GM12864 (cell line): ENCODE measurements around the gene RASGRP1.

Experiments
- DNase-seq: peaks from one replicate; pipeline ENCODE4 v3.0.0-alpha.2; 2011; ENCODE audit warnings: low read depth
- H3K4me3 ChIP-seq: 2 replicates; pipeline ENCODE4 v1.5.1; 2011; ENCODE audit warnings: mild to moderate bottlenecking, low read depth, low read length, control low read depth
- CTCF ChIP-seq: IDR thresholded peaks from 2 replicates; pipeline ENCODE4 v1.5.1; 2011; ENCODE audit warnings: low read depth, mild to moderate bottlenecking, moderate library complexity, low read length, control low read depth, inconsistent platforms; ENCODE audit errors: missing control alignments

The RASGRP1 gene

GRCh38 chr15:38504680-38505467 lies 59.7 kb downstream of the RASGRP1 start:
- H3K4me3 ChIP-seq: no peak overlapping the region
- DNase-seq: no peak
- TF ChIP-seq CTCF: no peak

- no peak for TF ChIP-seq CTCF
- DNase-seq: no peak
Measured at GRCh38 chr15:38503496-38503895, 61.1 kb downstream of the RASGRP1 start.

GRCh38 chr15:38499651-38500050 lies 65.0 kb downstream of the RASGRP1 start:
- TF ChIP-seq CTCF: no peak

More at GRCh38 chr15:38503496-38503895, 61.1 kb downstream of the RASGRP1 start:
- H3K4me3 ChIP-seq: no peak overlapping the region

GRCh38 chr15:38496151-38496550 lies 68.5 kb downstream of the RASGRP1 start:
- no peak for TF ChIP-seq CTCF
- H3K4me3 ChIP-seq: no peak overlapping the region
- DNase-seq: no peak

More at GRCh38 chr15:38499651-38500050, 65.0 kb downstream of the RASGRP1 start:
- no peak overlapping the region for H3K4me3 ChIP-seq
- no peak for DNase-seq

GRCh38 chr15:38490242-38490922 lies 74.2 kb downstream of the RASGRP1 start:
- DNase-seq: no peak
- TF ChIP-seq CTCF: no peak

GRCh38 chr15:38487378-38487777 lies 77.2 kb downstream of the RASGRP1 start:
- no peak for DNase-seq
- TF ChIP-seq CTCF: no peak
- no peak overlapping the region for H3K4me3 ChIP-seq

More at GRCh38 chr15:38490242-38490922, 74.2 kb downstream of the RASGRP1 start:
- no peak overlapping the region for H3K4me3 ChIP-seq
